ENCODE measurements around the gene DUSP10. TPM values are rescaled to one million over a fixed set of nuclear protein-coding genes. Genes with fewer than 3 reads are reported as not detected.

DUSP10 gene
- total RNA-seq, 1 donor from 2014 or later, result 2.6 TPM

DNA sequence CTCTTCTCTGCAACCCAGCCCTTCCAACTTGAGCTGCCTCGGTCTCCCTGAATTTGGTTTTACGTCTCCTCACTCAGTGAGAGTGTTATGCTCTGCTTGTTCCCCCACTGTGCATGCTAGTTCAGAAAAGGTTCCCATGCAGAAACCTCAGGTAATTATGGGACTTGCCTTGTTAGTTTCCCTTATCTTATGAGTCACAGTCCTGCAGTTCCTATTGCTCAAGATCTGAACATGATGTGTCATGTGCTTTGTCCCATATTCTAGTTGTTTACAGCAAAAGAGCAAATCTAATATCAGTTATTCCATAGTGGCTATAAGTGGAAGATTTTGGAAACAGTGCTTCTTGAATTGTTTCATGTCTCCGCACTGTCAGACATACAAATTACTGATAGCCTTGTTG lies 74.4 kb downstream of the DUSP10 start:
- H3K27ac ChIP-seq, result no peak overlapping the region
- no peak overlapping the region for H2AFZ ChIP-seq (replicated peaks)
- no peaks in the 10 kb centered on the region for H4K20me1 ChIP-seq (ENCODE audit: low read depth)
- H3K79me2 ChIP-seq (ENCODE audit: low read depth), result no peaks in the 10 kb centered on the region
- no peak overlapping the region for H3K4me3 ChIP-seq
- no peaks in the 10 kb centered on the region for H3K36me3 Mint-ChIP-seq
- DNase-seq (ENCODE audit: low spot score), result no peak
- no peak overlapping the region for H3K4me3 Mint-ChIP-seq
- H3F3A ChIP-seq (ENCODE audit: low read depth), result no peaks in the 10 kb centered on the region
- no peaks in the 10 kb centered on the region for H3K9me3 ChIP-seq (ENCODE audit: low read depth)
- H3K36me3 ChIP-seq, result no peaks in the 10 kb centered on the region
- H3K27ac Mint-ChIP-seq, result no peak overlapping the region
- no peaks in the 10 kb centered on the region for H3K4me1 Mint-ChIP-seq
- no peaks in the 10 kb centered on the region for H3K27me3 Mint-ChIP-seq (ENCODE audit: insufficient read depth, low read depth)
- no peak overlapping the region for H3K4me2 ChIP-seq
- TF ChIP-seq EZH2 (IDR thresholded peaks at IDR 0.05) (no peak), EZH2phosphoT487 (IDR thresholded peaks at IDR 0.05) (no peak)
- TF ChIP-seq, protein P1, sequence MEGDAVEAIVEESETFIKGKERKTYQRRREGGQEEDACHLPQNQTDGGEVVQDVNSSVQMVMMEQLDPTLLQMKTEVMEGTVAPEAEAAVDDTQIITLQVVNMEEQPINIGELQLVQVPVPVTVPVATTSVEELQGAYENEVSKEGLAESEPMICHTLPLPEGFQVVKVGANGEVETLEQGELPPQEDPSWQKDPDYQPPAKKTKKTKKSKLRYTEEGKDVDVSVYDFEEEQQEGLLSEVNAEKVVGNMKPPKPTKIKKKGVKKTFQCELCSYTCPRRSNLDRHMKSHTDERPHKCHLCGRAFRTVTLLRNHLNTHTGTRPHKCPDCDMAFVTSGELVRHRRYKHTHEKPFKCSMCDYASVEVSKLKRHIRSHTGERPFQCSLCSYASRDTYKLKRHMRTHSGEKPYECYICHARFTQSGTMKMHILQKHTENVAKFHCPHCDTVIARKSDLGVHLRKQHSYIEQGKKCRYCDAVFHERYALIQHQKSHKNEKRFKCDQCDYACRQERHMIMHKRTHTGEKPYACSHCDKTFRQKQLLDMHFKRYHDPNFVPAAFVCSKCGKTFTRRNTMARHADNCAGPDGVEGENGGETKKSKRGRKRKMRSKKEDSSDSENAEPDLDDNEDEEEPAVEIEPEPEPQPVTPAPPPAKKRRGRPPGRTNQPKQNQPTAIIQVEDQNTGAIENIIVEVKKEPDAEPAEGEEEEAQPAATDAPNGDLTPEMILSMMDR (IDR thresholded peaks at IDR 0.05), result no peak
- H3K9ac ChIP-seq, result no peak overlapping the region
- H3K27me3 ChIP-seq, result no peaks in the 10 kb centered on the region
- no peaks in the 10 kb centered on the region for H3K4me1 ChIP-seq
- H3K9me3 Mint-ChIP-seq, result no peaks in the 10 kb centered on the region

DNA sequence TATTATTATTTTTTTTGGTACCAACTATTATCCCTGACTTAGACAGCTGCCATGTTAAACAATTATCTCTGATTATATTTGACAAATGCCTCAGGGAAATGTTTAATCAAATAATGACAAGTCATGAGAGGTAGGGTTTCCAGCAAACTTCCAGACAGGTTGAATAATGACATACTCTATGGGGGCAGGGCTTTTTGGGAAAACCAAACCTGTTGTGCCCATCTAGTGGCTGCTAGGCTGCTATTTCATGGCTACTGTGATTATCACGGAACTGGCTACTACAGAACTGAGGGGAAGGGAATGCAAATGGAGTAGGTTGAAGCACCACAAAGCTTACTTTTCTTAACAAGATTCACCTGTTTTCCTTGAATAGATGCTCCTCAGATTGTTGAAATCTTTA lies 77.6 kb downstream of the DUSP10 start:
- H3K4me1 ChIP-seq, result no peaks in the 10 kb centered on the region
- no peak overlapping the region for H3K4me2 ChIP-seq
- H4K20me1 ChIP-seq (ENCODE audit: low read depth), result no peaks in the 10 kb centered on the region
- H3K79me2 ChIP-seq (ENCODE audit: low read depth), result no peaks in the 10 kb centered on the region
- H3K4me1 Mint-ChIP-seq, result no peaks in the 10 kb centered on the region
- H3K27ac Mint-ChIP-seq, result no peak overlapping the region
- no peaks in the 10 kb centered on the region for H3K9me3 ChIP-seq (ENCODE audit: low read depth)
- no peak overlapping the region for H3K27ac ChIP-seq
- TF ChIP-seq, protein P1 (IDR thresholded peaks at IDR 0.05), result no peak
- TF ChIP-seq EZH2phosphoT487 (IDR thresholded peaks at IDR 0.05), result no peak
- no peak for TF ChIP-seq EZH2 (IDR thresholded peaks at IDR 0.05)
- H2AFZ ChIP-seq (replicated peaks), result no peak overlapping the region
- no peaks in the 10 kb centered on the region for H3K9me3 Mint-ChIP-seq
- peaks cover 3% of the 10 kb centered on the region for H3K36me3 ChIP-seq
- no peaks in the 10 kb centered on the region for H3K27me3 Mint-ChIP-seq (ENCODE audit: insufficient read depth, low read depth)
- no peaks in the 10 kb centered on the region for H3K36me3 Mint-ChIP-seq
- no peak overlapping the region for H3K4me3 Mint-ChIP-seq
- H3K4me3 ChIP-seq, result no peak overlapping the region
- no peaks in the 10 kb centered on the region for H3F3A ChIP-seq (ENCODE audit: low read depth)
- H3K9ac ChIP-seq, result no peak overlapping the region
- H3K27me3 ChIP-seq, result no peaks in the 10 kb centered on the region
- DNase-seq (ENCODE audit: low spot score), result peak; percentile 6

DNA sequence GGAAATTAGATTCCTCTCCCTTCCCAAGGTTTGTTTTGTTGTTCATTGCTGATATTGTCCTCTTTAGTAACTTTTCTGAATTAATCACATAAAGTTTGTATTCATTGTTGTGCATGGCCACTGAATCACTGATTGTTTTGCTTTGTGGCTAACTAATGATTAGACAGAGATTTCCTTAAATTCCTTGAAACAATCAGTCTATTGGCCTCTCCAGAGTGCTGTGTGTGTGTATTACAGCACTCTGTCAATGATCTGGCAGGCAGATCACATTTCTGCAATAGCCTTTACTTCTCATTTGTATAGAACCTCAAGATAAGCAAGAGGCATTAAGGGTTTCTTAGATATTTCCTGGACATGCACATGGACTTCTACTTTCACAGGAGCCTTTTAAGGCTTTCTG lies 78.6 kb downstream of the DUSP10 start:
- Histone ChIP-seq H3K9me3 (ENCODE audit: low read depth) (no peaks in the 10 kb centered on the region), H3K79me2 (ENCODE audit: low read depth) (no peaks in the 10 kb centered on the region), H3K4me1 (no peaks in the 10 kb centered on the region), H2AFZ (replicated peaks) (no peak overlapping the region), H3K4me2 (no peak overlapping the region), H3F3A (ENCODE audit: low read depth) (no peaks in the 10 kb centered on the region), H3K4me3 (no peak overlapping the region), H3K9ac (no peak overlapping the region), H3K36me3 (peaks cover 3% of the 10 kb centered on the region), H3K27me3 (no peaks in the 10 kb centered on the region), H3K27ac (no peak overlapping the region), H4K20me1 (ENCODE audit: low read depth) (no peaks in the 10 kb centered on the region)
- Mint-ChIP-seq H3K27ac (no peak overlapping the region), H3K4me1 (no peaks in the 10 kb centered on the region), H3K27me3 (ENCODE audit: insufficient read depth, low read depth) (no peaks in the 10 kb centered on the region), H3K9me3 (no peaks in the 10 kb centered on the region), H3K4me3 (no peak overlapping the region), H3K36me3 (no peaks in the 10 kb centered on the region)
- DNase-seq (ENCODE audit: low spot score), result no peak
- TF ChIP-seq, protein P1 (IDR thresholded peaks at IDR 0.05), result no peak
- TF ChIP-seq EZH2 (IDR thresholded peaks at IDR 0.05) (no peak), EZH2phosphoT487 (IDR thresholded peaks at IDR 0.05) (no peak)

Data from neural progenitor cell (in vitro differentiated cells).